Uterus (tissue), 2 donors: ENCODE measurements around the gene KRTAP1-3.
"Not testable (repeated sequence)": the region's sequence is repeated elsewhere in the genome, so short reads cannot be mapped to it uniquely, and the experiment has no call there.

Experiments used
- CTCF ChIP-seq, 4 experiments: fragments of 200-600 bp in 2 of 4; fragments of 450-650 bp in 2 of 4; sonication (generic) in 2 of 4; IDR thresholded peaks; one replicate each; pipeline ENCODE4 v1.5.1; 2016 to 2019; ENCODE audit warnings: antibody characterized with exemption in 4 of 4, mild to moderate bottlenecking in 2 of 4, moderate library complexity in 1 of 4
- POLR2A ChIP-seq, 2 donors: fragments of 450-650 bp; IDR thresholded peaks; one replicate each; pipeline ENCODE4 v1.6.1; 2016; ENCODE audit warnings: antibody characterized with exemption in 2 of 2, mild to moderate bottlenecking in 1 of 2, moderate library complexity in 1 of 2

- not testable (repeated sequence) for TF ChIP-seq POLR2A, CTCF (IDR thresholded peaks at IDR 0.05)
Observed at GRCh38 chr17:41046735-41047465, 12.2 kb upstream of the KRTAP1-3 start, which contains the start of gene KRTAP2-1.
